ENCODE results near the gene ASAP2.

The ASAP2 gene

DNA sequence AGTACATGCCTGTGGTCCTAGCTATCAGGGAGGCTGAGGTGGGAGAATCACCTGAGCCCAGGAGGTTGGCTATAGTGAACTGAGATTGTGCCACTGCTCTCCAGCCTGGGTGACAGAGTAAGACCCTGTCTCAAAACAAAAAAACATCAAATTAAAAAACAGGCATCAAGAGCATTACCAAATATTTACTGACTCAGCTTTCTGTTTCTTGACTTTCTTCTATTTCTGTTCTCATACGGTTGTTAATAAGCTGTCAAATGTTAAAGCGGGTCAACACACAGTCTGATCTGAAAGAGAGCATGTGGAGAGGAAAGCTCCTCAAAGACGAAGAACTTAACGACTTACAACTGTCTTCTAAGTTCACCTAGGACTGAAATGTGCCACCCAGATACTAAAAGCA lies 157.8 kb downstream of the ASAP2 start:
- in situ Hi-C loops (cut with MboI; ENCODE audit: low sequenced_read_pairs): no loop called here
- peaks cover 24% of the 10 kb centered on the region for H3K36me3 ChIP-seq (replicated peaks)
- no peaks in the 10 kb centered on the region for H3K9me3 ChIP-seq
- DNase-seq (ENCODE audit: low spot score in 2 of 2): no peak
- H3K27me3 ChIP-seq (ENCODE audit: low read depth): no peaks in the 10 kb centered on the region
- H3K4me1 ChIP-seq: peaks cover 2% of the 10 kb centered on the region; the same call in 1 of the 2 replicates
- H3K4me3 ChIP-seq: no peak overlapping the region

DNA sequence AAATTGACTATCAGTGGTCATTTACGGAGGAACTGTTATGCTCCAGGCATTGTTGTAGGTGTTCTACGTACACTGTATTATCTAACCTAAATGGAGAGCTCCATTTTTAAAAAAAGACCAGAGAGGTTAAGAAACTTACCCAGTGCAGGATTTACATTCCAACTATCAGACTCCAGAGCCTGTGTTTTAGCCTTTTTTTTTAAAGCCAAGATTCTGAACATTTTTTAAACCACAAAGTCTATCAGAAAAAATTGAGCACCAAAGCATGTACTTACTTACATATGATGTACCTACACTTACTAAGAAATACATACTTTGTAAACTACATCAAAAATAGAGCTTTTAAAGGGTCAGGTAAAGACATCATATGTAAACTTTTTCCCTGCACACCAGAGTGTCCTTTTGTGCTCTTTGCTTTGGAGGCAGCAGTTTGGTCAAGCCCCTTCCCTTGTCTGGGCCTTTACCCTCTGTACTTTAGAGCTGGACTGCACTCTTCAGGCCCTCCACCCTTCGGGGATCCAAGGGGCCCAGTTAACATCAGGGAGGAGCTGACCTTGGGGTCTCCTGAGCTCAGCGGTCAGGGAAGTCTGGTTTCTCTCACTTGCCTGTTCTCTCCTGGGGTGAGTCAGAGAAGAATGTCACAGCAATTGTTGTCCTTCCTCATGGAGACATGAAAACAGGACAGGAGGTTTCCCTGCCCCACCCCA lies 158.3 kb downstream of the ASAP2 start:
- Histone ChIP-seq H3K36me3 (replicated peaks) (peaks cover 18% of the 10 kb centered on the region), H3K4me3 (no peak overlapping the region), H3K4me1 (peaks cover 2% of the 10 kb centered on the region; the same call in 1 of the 2 replicates), H3K9me3 (no peaks in the 10 kb centered on the region), H3K27me3 (ENCODE audit: low read depth) (no peaks in the 10 kb centered on the region)
- in situ Hi-C loops (cut with MboI; ENCODE audit: low sequenced_read_pairs): no loop called here
- DNase-seq (ENCODE audit: low spot score in 2 of 2): no peak

GRCh38 chr2:9365498-9366019 lies 158.9 kb downstream of the ASAP2 start:
- Histone ChIP-seq H3K27me3 (ENCODE audit: low read depth) (no peaks in the 10 kb centered on the region), H3K4me1 (peaks cover 2% of the 10 kb centered on the region; the same call in 1 of the 2 replicates), H3K36me3 (replicated peaks) (peaks cover 17% of the 10 kb centered on the region), H3K4me3 (no peak overlapping the region), H3K9me3 (no peaks in the 10 kb centered on the region)
- DNase-seq (ENCODE audit: low spot score in 2 of 2): no peak
- in situ Hi-C loops (cut with MboI; ENCODE audit: low sequenced_read_pairs): no loop called here

DNA sequence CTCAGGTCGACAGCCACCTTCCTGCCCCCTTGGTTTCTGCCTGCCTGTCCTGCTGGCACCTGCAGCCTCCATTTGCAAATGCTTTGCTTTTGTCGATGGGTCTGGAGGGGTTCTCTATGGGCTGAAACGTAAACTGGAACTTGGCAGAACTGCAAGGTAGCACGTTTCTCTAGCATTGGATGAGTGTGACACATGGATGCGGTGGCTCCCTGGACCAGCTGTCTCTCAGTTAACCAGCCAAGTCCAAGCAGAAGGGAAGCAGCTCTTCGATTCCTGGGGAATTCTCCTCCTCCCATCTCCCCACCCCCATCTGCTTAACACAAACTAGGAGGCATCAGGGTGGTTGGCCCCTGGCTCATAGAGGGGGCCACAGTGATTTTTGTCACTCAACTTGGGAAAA lies 159.4 kb downstream of the ASAP2 start:
- Histone ChIP-seq H3K4me1 (peaks cover 2% of the 10 kb centered on the region), H3K27me3 (ENCODE audit: low read depth) (no peaks in the 10 kb centered on the region), H3K36me3 (replicated peaks) (peaks cover 17% of the 10 kb centered on the region), H3K9me3 (no peaks in the 10 kb centered on the region), H3K4me3 (no peak overlapping the region)
- in situ Hi-C loops (cut with MboI; ENCODE audit: low sequenced_read_pairs): no loop called here
- DNase-seq (ENCODE audit: low spot score in 2 of 2): no peak

DNA sequence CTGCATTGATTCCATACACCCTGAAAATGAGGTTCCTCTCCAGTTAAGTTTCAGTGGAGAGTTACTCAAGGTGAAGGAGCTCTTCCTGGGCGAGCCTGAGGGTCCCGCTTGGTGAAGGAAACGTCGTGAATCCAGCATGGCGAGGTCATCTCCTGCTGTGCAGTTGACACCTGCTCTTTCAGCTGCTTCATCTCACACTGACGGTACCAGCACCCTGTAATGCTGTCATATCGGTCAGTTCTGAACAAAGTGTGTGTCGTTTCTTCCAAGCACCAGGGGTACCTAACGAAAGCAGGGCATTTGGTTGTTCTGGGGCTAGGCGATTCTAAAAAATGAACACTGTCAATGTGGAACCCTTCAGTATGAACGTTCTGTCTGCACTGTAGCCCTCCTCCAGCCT lies 164.1 kb downstream of the ASAP2 start:
- H3K4me3 ChIP-seq: no peak overlapping the region
- no peak for DNase-seq (ENCODE audit: low spot score in 2 of 2)
- H3K4me1 ChIP-seq: peaks cover 4% of the 10 kb centered on the region; the same call in 1 of the 2 replicates
- in situ Hi-C loops (cut with MboI; ENCODE audit: low sequenced_read_pairs): no loop called here
- H3K36me3 ChIP-seq (replicated peaks): peaks cover 7% of the 10 kb centered on the region
- no peaks in the 10 kb centered on the region for H3K9me3 ChIP-seq
- no peaks in the 10 kb centered on the region for H3K27me3 ChIP-seq (ENCODE audit: low read depth)

DNA sequence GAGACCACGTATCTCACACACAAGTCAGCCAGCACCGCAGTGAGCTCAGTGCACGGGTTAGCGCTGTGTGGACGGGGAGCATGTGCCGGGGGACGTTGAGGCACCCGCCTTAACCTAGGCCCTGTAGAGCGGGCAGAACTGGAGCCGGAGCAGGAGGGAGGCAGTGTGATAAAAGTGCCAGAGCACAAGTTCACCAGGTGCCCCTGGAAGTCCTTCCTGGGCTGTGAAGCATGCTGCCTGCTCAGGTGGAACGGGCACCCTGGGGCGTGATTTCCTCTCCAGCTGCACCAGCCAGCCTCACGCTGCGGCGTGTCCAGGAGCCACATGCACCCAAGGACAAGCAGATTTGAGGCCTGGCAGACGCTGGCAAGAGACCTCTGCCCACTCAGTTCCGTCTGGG lies 166.4 kb downstream of the ASAP2 start:
- Histone ChIP-seq H3K27me3 (ENCODE audit: low read depth) (no peaks in the 10 kb centered on the region), H3K36me3 (replicated peaks) (peaks cover 3% of the 10 kb centered on the region), H3K9me3 (no peaks in the 10 kb centered on the region), H3K4me3 (no peak overlapping the region), H3K4me1 (peaks cover 4% of the 10 kb centered on the region; the same call in 1 of the 2 replicates)
- no peak for DNase-seq (ENCODE audit: low spot score in 2 of 2)
- in situ Hi-C loops (cut with MboI; ENCODE audit: low sequenced_read_pairs): no loop called here

GRCh38 chr2:9373476-9373875 lies 166.9 kb downstream of the ASAP2 start:
- Histone ChIP-seq H3K36me3 (replicated peaks) (peaks cover 3% of the 10 kb centered on the region), H3K27me3 (ENCODE audit: low read depth) (no peaks in the 10 kb centered on the region), H3K4me1 (peaks cover 4% of the 10 kb centered on the region; the same call in 1 of the 2 replicates), H3K4me3 (no peak overlapping the region), H3K9me3 (no peaks in the 10 kb centered on the region)
- in situ Hi-C loops (cut with MboI; ENCODE audit: low sequenced_read_pairs): no loop called here
- no peak for DNase-seq (ENCODE audit: low spot score in 2 of 2)

DNA sequence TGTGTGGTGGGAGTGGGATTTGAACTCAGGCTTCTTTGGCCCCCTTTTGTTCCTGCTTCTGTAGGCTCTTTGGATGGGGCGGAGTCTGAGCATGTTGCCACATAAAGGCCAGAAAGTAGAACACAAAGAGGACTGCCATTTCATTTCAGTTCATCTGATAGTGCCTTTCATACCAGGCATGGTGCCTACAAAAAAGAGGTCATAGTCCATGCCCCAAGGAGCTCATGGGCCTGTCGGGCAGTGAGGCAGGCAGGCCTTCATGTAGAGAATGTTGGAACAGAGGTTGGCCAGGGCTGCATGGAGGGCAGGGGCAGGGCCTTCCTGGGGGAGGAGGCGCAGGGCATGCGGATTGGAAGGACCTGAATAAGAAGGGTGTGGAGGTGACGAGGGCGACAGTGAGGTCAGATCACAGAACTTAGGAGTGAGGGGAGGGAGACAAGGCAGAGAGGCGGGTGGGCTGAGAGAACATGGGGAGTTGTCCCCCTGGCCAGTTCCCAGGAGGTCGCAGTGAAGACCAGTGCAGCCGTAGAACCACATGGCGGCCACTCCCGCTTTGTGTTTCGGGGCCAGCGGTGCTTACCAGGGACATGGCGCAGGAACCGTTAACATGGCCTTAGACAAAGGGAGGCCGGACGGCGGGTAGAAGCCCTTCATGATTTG lies 167.6 kb downstream of the ASAP2 start:
- Histone ChIP-seq H3K4me1 (peaks cover 4% of the 10 kb centered on the region; the same call in 1 of the 2 replicates), H3K4me3 (no peak overlapping the region), H3K27me3 (ENCODE audit: low read depth) (no peaks in the 10 kb centered on the region), H3K9me3 (no peaks in the 10 kb centered on the region), H3K36me3 (replicated peaks) (peaks cover 10% of the 10 kb centered on the region)
- in situ Hi-C loops (cut with MboI; ENCODE audit: low sequenced_read_pairs): no loop called here
- no peak for DNase-seq (ENCODE audit: low spot score in 2 of 2)

DNA sequence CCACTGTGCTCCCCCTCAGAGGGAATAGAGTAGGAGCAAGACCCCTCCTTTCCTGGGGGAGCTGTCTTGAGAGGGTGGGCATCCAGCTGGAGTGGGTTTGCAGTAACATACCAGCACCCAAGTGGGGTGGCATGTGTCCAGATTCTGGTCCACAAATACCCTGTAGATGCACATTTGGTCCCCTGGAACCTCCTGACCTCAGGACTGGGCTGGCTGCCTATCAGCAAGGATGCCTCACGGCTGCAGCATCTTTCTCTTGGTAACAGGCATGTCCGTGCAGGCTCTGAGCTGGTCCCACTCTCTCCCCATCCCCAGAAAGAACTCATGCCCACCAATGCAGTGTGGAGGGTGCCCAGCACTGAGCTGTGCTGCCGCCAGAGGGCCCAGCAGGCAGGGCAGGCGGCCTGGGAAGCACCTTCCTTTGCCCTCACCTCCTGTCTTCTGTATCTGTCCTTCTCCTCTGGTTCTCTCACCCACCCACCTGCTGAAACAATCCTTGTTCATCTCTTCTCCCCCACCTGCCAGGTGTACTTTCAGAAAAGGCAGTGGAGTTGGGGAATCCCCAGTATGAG lies 169.3 kb downstream of the ASAP2 start:
- Histone ChIP-seq H3K36me3 (replicated peaks) (peaks cover 13% of the 10 kb centered on the region), H3K4me3 (no peak overlapping the region), H3K27me3 (ENCODE audit: low read depth) (no peaks in the 10 kb centered on the region), H3K9me3 (no peaks in the 10 kb centered on the region), H3K4me1 (peaks cover 4% of the 10 kb centered on the region; the same call in 1 of the 2 replicates)
- in situ Hi-C loops (cut with MboI; ENCODE audit: low sequenced_read_pairs): no loop called here
- no peak for DNase-seq (ENCODE audit: low spot score in 2 of 2)

DNA sequence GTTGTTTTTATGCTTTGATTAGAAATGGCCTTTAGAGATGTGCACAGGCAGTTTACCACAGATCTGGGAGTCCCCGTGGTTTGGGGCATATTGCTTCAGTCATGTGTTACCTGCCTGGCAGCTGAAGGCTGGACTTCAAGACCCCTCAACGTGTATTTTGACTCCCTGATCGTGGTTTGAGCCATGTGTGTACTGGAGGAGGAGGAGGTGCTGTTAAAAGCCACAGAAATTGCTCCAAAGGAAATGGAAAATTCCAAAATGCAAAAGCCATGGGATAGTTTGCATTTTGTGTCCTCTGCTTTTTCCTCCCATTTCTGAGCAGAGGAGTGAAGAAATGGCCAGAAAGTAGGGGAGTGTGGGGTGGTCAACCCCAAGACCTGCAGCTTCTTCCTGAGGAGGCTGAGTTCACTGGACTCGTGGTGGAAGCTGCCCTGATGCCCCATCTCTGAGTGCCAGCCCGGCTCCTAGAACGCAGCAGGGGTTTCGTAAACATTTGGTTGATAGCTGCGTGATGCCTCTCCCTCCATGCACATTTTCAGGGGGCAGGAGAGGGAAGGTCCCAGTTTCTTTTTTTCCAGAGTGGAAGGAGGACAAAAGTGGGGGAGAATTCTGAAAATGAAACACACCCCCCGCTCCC lies 171.0 kb downstream of the ASAP2 start:
- Histone ChIP-seq H3K4me1 (no peaks in the 10 kb centered on the region), H3K4me3 (no peak overlapping the region), H3K27me3 (ENCODE audit: low read depth) (no peaks in the 10 kb centered on the region), H3K36me3 (replicated peaks) (peaks cover 18% of the 10 kb centered on the region), H3K9me3 (no peaks in the 10 kb centered on the region)
- in situ Hi-C loops (cut with MboI; ENCODE audit: low sequenced_read_pairs): no loop called here
- no peak for DNase-seq (ENCODE audit: low spot score in 2 of 2)

- in situ Hi-C loops (cut with MboI; ENCODE audit: low sequenced_read_pairs): no loop called here
- no peaks in the 10 kb centered on the region for H3K27me3 ChIP-seq (ENCODE audit: low read depth)
- H3K4me1 ChIP-seq: no peaks in the 10 kb centered on the region
- H3K4me3 ChIP-seq: no peak overlapping the region
- DNase-seq (ENCODE audit: low spot score in 2 of 2): no peak
- no peaks in the 10 kb centered on the region for H3K9me3 ChIP-seq
- H3K36me3 ChIP-seq (replicated peaks): peaks cover 18% of the 10 kb centered on the region
Observed at GRCh38 chr2:9378433-9379390, 172.1 kb downstream of the ASAP2 start.

DNA sequence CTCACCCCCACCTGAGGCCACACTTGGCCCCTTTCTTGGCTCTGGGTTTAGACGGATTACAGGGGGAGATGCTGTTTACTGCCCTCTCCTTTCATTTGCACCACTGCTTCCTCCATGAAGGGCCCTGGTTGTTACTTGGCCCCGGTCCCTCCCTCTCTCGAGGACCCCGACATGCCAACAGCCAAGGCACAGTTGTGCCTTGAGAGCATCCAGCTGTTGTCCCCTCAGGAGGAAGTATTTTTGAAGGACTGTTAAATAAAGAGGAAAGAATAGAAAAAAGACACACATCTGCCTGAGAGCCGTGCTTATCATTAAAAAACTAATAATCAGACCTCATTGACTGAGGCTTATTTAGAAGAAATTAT lies 172.8 kb downstream of the ASAP2 start:
- Histone ChIP-seq H3K27me3 (ENCODE audit: low read depth) (no peaks in the 10 kb centered on the region), H3K36me3 (replicated peaks) (peaks cover 18% of the 10 kb centered on the region), H3K9me3 (no peaks in the 10 kb centered on the region), H3K4me3 (no peak overlapping the region), H3K4me1 (no peaks in the 10 kb centered on the region)
- in situ Hi-C loops (cut with MboI; ENCODE audit: low sequenced_read_pairs): no loop called here
- DNase-seq (ENCODE audit: low spot score in 2 of 2): no peak

All from HAP-1 (cell line).